Measurements from ENCODE around the gene TSPAN16. TPM values are rescaled to one million over a fixed set of nuclear protein-coding genes. Genes with fewer than 3 reads are reported as not detected.
A peak's percentile ranks its signal among the peaks of the same experiment; 100 is the strongest.

TSPAN16 gene
- total and polyA plus RNA-seq, 2 of the 13 experiments (the other 11 are each of a cell fraction or from before 2014, with no cell fraction given): not detected

DNA sequence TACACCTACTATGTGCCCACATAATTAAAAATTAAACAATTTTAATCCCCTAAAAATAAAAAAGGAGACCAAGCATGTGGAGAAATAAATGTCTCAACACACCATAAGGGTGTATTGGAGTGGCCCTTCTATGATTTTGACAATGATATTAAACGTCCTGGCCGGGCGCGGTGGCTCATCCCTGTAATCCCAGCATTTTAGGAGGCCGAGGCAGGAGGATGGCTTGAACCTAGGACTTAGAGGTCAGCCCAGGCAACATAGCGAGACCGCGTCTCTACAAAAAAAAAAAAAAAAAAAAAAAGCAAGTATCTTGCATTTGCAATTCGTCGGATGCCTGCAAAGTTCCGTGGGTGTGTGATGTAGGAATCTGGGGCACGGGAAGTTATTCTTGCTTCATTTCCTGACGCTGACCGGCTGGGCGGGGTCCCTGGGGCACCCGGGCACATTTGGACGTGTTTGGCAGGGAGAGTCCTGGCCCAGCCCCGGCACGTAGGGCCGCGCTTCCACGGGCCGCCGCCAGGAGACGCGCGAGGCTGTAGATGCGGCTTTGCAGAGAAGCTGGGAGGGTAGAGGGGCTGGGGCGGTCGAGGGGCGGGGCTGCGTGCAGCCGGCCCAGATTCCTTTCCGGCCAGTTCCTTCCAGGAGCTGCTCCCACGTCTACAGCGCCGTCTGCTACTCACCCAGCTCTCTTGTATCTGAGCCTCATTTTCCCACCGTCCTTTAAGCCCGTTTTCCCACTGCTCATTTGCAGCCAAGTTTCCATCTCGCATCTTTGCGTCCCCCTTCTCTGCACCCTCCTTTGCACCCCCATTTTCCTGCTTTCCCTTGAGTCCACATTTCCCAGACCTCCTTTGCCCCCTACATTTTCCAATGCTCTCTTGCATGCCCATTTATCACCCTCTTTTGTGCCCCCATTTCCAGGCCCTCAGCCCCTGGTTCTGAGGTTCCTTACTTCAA, 2.2 kb upstream of the TSPAN16 start (continued):
- no peak for TF ChIP-seq CENPX (CRISPR knock-in tag; IDR thresholded peaks at IDR 0.05)
- TF ChIP-seq, protein P1, sequence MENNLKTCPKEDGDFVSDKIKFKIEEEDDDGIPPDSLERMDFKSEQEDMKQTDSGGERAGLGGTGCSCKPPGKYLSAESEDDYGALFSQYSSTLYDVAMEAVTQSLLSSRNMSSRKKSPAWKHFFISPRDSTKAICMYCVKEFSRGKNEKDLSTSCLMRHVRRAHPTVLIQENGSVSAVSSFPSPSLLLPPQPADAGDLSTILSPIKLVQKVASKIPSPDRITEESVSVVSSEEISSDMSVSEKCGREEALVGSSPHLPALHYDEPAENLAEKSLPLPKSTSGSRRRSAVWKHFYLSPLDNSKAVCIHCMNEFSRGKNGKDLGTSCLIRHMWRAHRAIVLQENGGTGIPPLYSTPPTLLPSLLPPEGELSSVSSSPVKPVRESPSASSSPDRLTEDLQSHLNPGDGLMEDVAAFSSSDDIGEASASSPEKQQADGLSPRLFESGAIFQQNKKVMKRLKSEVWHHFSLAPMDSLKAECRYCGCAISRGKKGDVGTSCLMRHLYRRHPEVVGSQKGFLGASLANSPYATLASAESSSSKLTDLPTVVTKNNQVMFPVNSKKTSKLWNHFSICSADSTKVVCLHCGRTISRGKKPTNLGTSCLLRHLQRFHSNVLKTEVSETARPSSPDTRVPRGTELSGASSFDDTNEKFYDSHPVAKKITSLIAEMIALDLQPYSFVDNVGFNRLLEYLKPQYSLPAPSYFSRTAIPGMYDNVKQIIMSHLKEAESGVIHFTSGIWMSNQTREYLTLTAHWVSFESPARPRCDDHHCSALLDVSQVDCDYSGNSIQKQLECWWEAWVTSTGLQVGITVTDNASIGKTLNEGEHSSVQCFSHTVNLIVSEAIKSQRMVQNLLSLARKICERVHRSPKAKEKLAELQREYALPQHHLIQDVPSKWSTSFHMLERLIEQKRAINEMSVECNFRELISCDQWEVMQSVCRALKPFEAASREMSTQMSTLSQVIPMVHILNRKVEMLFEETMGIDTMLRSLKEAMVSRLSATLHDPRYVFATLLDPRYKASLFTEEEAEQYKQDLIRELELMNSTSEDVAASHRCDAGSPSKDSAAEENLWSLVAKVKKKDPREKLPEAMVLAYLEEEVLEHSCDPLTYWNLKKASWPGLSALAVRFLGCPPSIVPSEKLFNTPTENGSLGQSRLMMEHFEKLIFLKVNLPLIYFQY (CRISPR knock-in tag; IDR thresholded peaks at IDR 0.05; ENCODE audit: borderline replicate concordance): peak; percentile 39; the same call in 1 of the 2 replicates
- TF ChIP-seq POLR2A (IDR thresholded peaks at IDR 0.05; ENCODE audit: insufficient read depth in 1 of 2, low read depth in 2 of 2, low read length in 2 of 2): no peak
- 0 out of 4 replicates have a peak, but pooled peaks of 1 of the 2 experiments have one; percentile 3 for TF ChIP-seq EP300 (IDR thresholded peaks at IDR 0.05; ENCODE audit: low read depth in 2 of 2, low read length in 2 of 2)
- TF ChIP-seq EP300 (CRISPR knock-in tag; IDR thresholded peaks at IDR 0.05; ENCODE audit: borderline replicate concordance): no peak
- TF ChIP-seq, protein P2, sequence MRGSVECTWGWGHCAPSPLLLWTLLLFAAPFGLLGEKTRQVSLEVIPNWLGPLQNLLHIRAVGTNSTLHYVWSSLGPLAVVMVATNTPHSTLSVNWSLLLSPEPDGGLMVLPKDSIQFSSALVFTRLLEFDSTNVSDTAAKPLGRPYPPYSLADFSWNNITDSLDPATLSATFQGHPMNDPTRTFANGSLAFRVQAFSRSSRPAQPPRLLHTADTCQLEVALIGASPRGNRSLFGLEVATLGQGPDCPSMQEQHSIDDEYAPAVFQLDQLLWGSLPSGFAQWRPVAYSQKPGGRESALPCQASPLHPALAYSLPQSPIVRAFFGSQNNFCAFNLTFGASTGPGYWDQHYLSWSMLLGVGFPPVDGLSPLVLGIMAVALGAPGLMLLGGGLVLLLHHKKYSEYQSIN (CRISPR knock-in tag; IDR thresholded peaks at IDR 0.05; ENCODE audit: borderline replicate concordance): no peak
- TF ChIP-seq, protein P3, sequence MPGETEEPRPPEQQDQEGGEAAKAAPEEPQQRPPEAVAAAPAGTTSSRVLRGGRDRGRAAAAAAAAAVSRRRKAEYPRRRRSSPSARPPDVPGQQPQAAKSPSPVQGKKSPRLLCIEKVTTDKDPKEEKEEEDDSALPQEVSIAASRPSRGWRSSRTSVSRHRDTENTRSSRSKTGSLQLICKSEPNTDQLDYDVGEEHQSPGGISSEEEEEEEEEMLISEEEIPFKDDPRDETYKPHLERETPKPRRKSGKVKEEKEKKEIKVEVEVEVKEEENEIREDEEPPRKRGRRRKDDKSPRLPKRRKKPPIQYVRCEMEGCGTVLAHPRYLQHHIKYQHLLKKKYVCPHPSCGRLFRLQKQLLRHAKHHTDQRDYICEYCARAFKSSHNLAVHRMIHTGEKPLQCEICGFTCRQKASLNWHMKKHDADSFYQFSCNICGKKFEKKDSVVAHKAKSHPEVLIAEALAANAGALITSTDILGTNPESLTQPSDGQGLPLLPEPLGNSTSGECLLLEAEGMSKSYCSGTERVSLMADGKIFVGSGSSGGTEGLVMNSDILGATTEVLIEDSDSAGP (CRISPR knock-in tag; IDR thresholded peaks at IDR 0.05; ENCODE audit: borderline replicate concordance): peak; percentile 63; the same call in 1 of the 2 replicates
- no peak for TF ChIP-seq SSRP1 (CRISPR knock-in tag; IDR thresholded peaks at IDR 0.05)
- no peak for TF ChIP-seq TFDP1 (CRISPR knock-in tag; IDR thresholded peaks at IDR 0.05; ENCODE audit: borderline replicate concordance)
- no peak for TF ChIP-seq NFKBIZ (CRISPR knock-in tag; IDR thresholded peaks at IDR 0.05)
- TF ChIP-seq, protein P4, sequence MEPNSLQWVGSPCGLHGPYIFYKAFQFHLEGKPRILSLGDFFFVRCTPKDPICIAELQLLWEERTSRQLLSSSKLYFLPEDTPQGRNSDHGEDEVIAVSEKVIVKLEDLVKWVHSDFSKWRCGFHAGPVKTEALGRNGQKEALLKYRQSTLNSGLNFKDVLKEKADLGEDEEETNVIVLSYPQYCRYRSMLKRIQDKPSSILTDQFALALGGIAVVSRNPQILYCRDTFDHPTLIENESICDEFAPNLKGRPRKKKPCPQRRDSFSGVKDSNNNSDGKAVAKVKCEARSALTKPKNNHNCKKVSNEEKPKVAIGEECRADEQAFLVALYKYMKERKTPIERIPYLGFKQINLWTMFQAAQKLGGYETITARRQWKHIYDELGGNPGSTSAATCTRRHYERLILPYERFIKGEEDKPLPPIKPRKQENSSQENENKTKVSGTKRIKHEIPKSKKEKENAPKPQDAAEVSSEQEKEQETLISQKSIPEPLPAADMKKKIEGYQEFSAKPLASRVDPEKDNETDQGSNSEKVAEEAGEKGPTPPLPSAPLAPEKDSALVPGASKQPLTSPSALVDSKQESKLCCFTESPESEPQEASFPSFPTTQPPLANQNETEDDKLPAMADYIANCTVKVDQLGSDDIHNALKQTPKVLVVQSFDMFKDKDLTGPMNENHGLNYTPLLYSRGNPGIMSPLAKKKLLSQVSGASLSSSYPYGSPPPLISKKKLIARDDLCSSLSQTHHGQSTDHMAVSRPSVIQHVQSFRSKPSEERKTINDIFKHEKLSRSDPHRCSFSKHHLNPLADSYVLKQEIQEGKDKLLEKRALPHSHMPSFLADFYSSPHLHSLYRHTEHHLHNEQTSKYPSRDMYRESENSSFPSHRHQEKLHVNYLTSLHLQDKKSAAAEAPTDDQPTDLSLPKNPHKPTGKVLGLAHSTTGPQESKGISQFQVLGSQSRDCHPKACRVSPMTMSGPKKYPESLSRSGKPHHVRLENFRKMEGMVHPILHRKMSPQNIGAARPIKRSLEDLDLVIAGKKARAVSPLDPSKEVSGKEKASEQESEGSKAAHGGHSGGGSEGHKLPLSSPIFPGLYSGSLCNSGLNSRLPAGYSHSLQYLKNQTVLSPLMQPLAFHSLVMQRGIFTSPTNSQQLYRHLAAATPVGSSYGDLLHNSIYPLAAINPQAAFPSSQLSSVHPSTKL (CRISPR knock-in tag; IDR thresholded peaks at IDR 0.05): peak; percentile 48
- TF ChIP-seq ZNF33B (CRISPR knock-in tag; IDR thresholded peaks at IDR 0.05): no peak
- peak; percentile 78 for TF ChIP-seq KDM2A (CRISPR knock-in tag; IDR thresholded peaks at IDR 0.05; ENCODE audit: borderline replicate concordance, low read depth)
- TF ChIP-seq U2AF1 (optimal IDR thresholded peaks at IDR 0.05; ENCODE audit: low read depth, low read length): no peak
- TF ChIP-seq EZH2 (conservative IDR thresholded peaks at IDR 0.05; ENCODE audit: low read depth, low read length): no peak
- TF ChIP-seq ZBTB20 (CRISPR knock-in tag; IDR thresholded peaks at IDR 0.05; ENCODE audit: borderline replicate concordance, low read depth): no peak
